GM21515 (cell line): ENCODE results near the gene SVIL.
"Not testable (repeated sequence)": the region's sequence is repeated elsewhere in the genome, so short reads cannot be mapped to it uniquely, and the experiment has no call there.

Experiments
- ATAC-seq: cut with Tn5 transposase; IDR thresholded peaks from one replicate; pipeline ENCODE4 v1.9.1; 2021; ENCODE audit not compliant: unreplicated experiment

Gene SVIL

GRCh38 chr10:29493697-29494096, 141.1 kb downstream of the SVIL start:
- no peak for ATAC-seq

DNA sequence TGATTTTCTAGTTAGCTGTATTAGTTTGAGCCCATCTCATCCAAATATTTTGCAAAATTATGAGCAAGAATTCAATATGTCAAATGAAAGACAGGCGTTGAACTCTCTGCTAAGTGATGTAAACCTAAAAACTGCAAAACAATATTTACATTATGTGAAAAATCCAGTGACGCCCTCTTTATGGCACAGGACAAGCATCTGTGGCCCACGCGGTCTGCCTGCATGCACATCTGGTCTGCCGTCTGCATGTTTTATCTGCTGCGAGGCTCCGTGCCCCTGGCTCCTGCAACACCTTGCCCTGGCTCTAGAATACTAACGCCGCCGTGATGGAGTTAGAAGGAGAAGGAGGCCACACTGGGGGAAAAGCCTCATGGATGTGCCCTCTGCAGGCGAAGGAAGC, 142.0 kb downstream of the SVIL start:
- ATAC-seq = no peak

DNA sequence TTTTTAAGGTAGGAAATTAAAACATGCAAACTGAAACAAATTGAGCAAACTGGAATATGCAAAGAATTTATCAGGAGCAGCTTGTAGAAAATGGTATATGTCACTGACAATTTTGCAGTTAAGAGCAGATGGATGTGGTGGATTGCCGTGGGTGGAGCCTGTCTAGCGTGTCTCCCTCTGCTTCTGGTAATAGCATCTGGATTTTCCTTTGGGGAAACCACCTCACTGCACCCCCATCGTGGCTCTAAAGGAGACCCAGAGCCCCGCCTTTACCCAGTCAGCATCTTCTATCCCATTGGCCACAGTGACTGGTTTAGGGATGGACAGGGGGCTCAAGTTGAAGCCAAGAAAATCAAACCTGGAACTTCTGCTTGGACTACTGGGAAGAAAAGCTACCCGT, 142.9 kb downstream of the SVIL start:
- no peak for ATAC-seq

- not testable (repeated sequence) for ATAC-seq
These were observed 143.9 kb downstream of the SVIL start for GRCh38 chr10:29490781-29491280.

DNA sequence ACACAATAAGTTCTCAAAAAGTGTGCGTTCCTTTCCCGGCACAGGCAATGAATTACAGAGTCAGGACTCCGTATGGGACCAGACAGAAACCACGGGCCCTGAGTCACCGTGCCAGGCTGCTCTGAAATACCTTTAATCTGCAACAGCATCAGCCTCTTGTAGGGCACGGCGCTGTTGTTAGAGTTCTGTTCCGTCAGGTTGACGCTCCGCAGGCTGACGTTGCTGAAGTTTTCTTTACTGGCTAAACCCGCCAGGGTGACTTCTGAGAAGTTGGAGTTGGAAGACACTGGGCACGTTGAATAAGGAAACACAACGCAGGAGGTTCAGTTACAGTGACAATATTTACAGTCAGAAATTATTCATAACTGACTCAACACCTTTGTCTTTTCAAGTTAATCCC, 146.3 kb downstream of the SVIL start:
- ATAC-seq = not testable (repeated sequence)

GRCh38 chr10:29487884-29488266, 146.9 kb downstream of the SVIL start:
- ATAC-seq = not testable (repeated sequence)

- ATAC-seq = not testable (repeated sequence)
These were observed 147.5 kb downstream of the SVIL start for GRCh38 chr10:29487032-29487883.

- ATAC-seq = no peak
These were observed 148.3 kb downstream of the SVIL start for GRCh38 chr10:29486433-29486832.

DNA sequence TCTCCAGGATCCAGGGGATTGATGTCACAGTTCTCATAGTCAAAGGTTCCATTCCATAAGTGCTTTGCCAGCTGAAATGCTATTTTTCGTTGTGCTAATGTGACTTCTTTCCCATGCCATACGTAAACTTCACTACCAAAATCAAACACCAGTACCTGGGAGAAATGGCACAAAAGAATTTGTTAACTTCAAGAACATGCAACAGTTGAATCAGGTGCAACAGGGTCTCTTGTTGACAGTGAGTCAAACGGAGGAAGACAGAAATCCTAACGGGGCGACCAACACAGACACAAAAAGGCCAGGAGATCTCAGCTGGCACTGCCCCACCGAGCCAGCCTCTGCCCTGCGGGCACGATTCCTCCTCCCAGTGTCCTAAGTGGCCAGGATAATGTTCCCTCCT, 150.1 kb downstream of the SVIL start:
- not testable (repeated sequence) for ATAC-seq

GRCh38 chr10:29482591-29483431, 152.0 kb downstream of the SVIL start:
- ATAC-seq = no peak

GRCh38 chr10:29481906-29482440, 152.8 kb downstream of the SVIL start:
- no peak for ATAC-seq

- no peak for ATAC-seq
These were observed 154.5 kb downstream of the SVIL start for GRCh38 chr10:29479981-29480954.

DNA sequence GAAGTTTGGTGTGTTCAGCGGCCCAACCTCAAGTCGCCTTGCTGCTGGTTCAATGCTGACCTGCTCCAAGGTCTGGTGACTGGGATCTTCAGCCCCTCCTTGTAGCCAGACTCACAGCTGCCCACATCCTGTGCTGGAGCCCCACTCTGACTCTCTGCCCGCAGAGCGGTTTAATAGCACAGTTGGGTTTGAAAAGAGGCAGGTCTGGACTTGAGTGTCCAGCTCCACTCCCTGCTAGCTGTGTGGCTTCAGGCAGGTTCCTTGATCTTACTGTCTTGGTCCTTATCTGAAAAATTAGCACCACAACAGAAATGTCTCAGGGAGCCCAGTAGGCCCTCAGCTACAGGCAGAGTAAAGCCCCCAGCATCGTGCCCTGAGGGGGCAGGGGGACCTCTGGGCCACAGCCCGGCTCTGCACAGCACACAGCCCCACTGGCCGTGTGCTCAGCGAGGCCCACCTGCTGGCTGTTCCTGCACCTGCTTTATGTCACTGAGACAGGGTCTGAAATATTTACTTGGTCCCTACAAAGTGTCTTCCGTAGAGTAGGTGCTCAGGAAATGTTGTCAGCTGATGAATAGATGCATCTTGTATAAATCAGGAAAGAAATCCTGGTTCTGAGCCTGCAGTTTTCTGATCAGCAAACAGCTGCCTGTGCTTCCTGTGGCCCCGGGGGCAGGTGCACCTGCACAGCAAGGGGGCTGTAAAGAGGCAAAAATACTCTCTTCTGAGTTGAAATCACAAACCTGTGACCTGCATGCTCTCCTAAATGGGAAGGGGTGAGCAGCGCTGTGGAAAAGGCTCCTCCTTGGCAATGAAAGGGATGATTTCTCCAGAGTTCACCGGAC, 155.5 kb downstream of the SVIL start:
- ATAC-seq = no peak

DNA sequence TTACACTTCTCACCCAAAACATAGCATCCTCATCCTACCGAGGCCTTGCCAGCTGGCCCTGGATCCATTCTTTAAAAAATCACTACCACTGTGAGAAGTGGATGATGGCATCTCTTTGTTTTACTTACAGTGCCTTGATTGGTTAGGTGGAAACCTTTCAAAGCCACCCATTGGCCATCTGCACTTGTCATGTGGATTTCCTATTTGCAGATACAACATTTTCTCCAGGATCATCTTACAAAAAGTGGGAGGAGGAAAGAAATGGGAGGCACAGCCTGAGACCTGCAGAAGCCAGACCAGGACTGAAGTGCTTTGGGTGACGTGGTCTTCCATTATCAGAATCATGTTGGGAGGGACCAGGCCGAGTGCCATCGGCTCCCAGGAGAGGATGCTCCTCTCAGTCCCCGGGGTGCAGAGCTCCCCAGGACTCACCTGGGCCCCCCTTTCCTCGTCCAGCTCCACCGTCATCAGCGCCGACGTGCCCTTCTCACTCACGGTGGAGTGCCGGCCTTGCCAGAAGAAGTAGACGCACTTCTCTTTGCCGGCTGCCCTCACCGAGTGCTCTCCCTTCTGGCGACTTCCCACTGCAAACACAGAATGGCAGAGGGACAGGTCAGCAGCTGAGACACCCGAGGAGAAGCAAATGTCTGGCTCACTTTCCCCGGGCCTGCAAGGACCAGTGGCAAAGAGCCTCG, 161.2 kb downstream of the SVIL start:
- no peak for ATAC-seq

GRCh38 chr10:29473087-29473356, 161.7 kb downstream of the SVIL start:
- no peak for ATAC-seq

DNA sequence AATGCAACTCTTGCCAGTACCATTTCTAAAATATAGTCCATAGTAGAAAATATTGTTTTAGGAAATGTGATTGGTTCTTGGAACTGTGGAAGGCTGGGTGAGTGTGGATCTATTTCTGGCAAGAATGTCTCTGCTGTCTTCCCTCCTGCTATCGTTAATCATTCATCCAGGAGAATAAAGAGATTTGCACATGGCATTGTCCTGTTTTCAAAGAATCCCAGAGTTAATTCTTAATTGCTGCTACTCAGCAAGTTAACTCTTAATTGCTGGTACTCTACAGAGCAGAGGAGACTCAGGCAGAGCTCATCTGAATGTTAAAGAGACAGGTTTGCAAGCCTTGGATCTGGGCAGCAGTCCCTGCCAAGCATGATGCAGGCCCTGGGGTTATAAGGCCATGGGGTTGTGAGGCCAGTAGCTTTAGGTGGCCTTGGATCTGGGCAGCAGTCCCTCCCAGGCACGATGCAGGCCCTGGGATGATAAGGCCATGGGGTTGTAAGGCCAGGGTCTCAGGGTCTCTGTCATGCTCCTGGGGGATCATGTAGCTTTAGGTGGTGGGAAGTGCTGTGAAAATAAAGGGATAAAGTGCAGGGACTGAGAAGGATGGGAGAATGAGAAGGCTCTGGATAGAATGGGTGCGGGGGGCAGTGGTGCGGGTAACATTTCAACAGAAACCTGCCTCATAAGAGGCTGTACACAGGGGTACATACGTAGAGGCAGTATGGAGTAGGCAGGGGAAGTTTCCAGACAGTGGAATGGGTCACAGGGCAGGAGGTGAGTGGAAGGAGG, 162.3 kb downstream of the SVIL start:
- no peak for ATAC-seq

DNA sequence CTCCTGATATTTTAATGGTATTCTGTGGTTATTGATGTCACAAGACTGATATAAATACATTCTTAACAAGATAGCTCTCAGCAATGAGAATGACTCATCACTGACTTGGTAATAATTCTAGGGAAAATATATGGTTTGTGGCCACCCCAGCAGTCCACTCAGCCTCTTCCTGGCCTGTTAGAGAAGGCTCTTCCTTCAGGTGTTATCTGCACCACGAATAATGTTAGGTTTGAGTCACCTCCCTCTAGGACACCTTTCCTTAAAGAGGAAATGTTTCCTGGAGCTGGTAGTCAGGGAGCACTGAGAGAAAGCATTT, 163.3 kb downstream of the SVIL start:
- no peak for ATAC-seq

DNA sequence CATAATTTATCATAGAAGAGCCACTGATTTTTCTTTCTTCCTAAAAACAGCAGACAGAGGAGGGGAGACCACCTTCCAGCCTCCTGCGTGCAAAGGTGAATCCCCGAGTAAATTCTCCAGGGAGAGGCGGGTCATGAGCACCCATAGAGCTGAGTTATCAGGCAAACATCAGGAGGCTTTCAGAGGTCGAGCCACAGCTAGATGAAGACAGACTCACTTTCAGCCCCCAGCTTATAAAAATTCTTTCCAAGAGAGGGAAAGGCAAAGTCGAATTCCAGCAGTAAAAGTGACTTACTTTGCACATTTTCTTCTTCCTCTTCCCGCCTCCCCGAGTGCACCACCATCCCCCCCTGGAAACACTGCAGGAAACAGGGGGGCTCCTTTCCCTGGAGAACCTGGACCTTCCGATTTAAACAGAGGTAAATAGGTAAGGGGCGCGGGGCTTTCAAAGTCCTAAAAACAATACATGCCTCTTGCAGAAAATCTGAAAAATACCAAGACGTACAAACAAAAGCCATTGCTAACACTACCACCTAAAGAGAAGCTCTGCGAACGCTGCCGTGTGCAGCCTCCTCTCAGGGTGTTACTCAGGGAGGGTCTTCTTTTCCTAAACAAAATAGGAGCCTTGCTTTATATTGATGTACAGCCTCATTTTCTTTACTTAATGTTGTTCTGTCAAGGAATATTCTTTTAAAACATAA, 163.8 kb downstream of the SVIL start:
- no peak for ATAC-seq
